Measurements from ENCODE around the gene OPCML.

OPCML gene

DNA sequence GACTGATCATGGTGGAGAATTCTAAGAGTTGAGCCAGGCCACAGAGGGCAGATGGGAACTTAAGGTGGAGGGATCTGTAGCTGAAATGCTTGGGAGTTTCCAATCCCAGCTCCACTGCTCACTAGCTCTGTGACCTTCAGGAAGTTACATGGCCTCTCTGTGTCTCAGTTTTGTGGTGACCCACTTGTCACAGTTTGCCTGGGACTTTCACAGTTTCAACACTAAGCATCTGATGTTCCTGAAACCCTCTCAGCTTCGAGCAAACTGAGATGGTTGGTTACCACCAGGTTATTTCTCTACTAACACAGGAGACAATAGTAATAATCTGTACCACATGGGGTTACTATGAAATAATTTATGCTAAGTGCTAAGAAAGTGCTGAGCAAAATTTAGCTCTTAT is 505.3 kb downstream of the OPCML start:
- no peak overlapping the region for H3K4me3 ChIP-seq (ENCODE audit: low read length)

DNA sequence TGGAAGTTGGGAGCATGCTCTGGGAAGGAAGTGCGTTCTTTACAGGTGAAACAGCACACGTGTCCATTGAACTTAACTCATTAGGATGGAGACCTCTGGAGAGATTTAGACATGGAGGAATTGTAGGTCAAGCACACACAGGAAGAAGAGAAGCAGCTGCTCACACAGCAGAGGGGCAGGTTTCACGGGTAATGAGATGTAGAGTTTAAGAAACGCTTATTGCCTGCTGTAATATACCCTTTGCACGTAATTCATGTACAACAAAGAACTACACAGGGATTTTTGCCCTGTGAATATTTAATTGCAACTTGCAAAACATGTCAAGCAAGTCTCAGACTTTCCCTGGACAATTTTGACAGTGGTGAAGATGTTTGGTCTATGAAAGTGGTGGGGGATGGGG is 508.0 kb downstream of the OPCML start:
- H3K4me2 ChIP-seq (ENCODE audit: low read depth, low read length) = no peak overlapping the region
- H3K9me3 ChIP-seq (replicated peaks; ENCODE audit: insufficient read depth, low read length) = no peaks in the 10 kb centered on the region
- H3K36me3 ChIP-seq (replicated peaks; ENCODE audit: insufficient read depth, low read length) = no peaks in the 10 kb centered on the region
- H3K9ac ChIP-seq (ENCODE audit: low read length) = no peak overlapping the region
- no peaks in the 10 kb centered on the region for H4K20me1 ChIP-seq (ENCODE audit: insufficient read depth, low read length)
- DNase-seq = no peak
- H3K27me3 ChIP-seq (replicated peaks; ENCODE audit: insufficient read depth, low read length) = no peaks in the 10 kb centered on the region
- H3K4me1 ChIP-seq (ENCODE audit: low read length) = no peaks in the 10 kb centered on the region
- H2AFZ ChIP-seq (ENCODE audit: low read length) = no peak overlapping the region
- H3K9me2 ChIP-seq (replicated peaks; ENCODE audit: insufficient read depth, low read length) = no peaks in the 10 kb centered on the region
- no peak overlapping the region for H3K4me3 ChIP-seq (ENCODE audit: low read length)
- H3K79me2 ChIP-seq (ENCODE audit: low read length) = no peaks in the 10 kb centered on the region
- H3K27ac ChIP-seq (ENCODE audit: low read length) = no peak overlapping the region
- TF ChIP-seq, protein P1, sequence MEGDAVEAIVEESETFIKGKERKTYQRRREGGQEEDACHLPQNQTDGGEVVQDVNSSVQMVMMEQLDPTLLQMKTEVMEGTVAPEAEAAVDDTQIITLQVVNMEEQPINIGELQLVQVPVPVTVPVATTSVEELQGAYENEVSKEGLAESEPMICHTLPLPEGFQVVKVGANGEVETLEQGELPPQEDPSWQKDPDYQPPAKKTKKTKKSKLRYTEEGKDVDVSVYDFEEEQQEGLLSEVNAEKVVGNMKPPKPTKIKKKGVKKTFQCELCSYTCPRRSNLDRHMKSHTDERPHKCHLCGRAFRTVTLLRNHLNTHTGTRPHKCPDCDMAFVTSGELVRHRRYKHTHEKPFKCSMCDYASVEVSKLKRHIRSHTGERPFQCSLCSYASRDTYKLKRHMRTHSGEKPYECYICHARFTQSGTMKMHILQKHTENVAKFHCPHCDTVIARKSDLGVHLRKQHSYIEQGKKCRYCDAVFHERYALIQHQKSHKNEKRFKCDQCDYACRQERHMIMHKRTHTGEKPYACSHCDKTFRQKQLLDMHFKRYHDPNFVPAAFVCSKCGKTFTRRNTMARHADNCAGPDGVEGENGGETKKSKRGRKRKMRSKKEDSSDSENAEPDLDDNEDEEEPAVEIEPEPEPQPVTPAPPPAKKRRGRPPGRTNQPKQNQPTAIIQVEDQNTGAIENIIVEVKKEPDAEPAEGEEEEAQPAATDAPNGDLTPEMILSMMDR (IDR thresholded peaks at IDR 0.05; ENCODE audit: low read length) = no peak
- no peak for TF ChIP-seq EZH2 (optimal IDR thresholded peaks at IDR 0.05; ENCODE audit: low read depth, low read length)
- no peak for TF ChIP-seq EZH2phosphoT487 (IDR thresholded peaks at IDR 0.05; ENCODE audit: low read length)
- no peaks in the 10 kb centered on the region for H3F3A ChIP-seq (ENCODE audit: insufficient read depth, low read length)

More for the DNA sequence above, 505.3 kb downstream of the OPCML start:
- H2AFZ ChIP-seq (ENCODE audit: low read length) = no peak overlapping the region
- no peaks in the 10 kb centered on the region for H3K9me2 ChIP-seq (replicated peaks; ENCODE audit: insufficient read depth, low read length)
- H3K9me3 ChIP-seq (replicated peaks; ENCODE audit: insufficient read depth, low read length) = no peaks in the 10 kb centered on the region
- H3K36me3 ChIP-seq (replicated peaks; ENCODE audit: insufficient read depth, low read length) = no peaks in the 10 kb centered on the region
- no peaks in the 10 kb centered on the region for H3K27me3 ChIP-seq (replicated peaks; ENCODE audit: insufficient read depth, low read length)
- no peaks in the 10 kb centered on the region for H3F3A ChIP-seq (ENCODE audit: insufficient read depth, low read length)
- H3K79me2 ChIP-seq (ENCODE audit: low read length) = no peaks in the 10 kb centered on the region
- H3K9ac ChIP-seq (ENCODE audit: low read length) = no peak overlapping the region
- H3K27ac ChIP-seq (ENCODE audit: low read length) = no peak overlapping the region
- TF ChIP-seq EZH2phosphoT487 (IDR thresholded peaks at IDR 0.05; ENCODE audit: low read length) (no peak), EZH2 (optimal IDR thresholded peaks at IDR 0.05; ENCODE audit: low read depth, low read length) (no peak)
- TF ChIP-seq, protein P1 (IDR thresholded peaks at IDR 0.05; ENCODE audit: low read length) = no peak
- DNase-seq = no peak
- H3K4me1 ChIP-seq (ENCODE audit: low read length) = no peaks in the 10 kb centered on the region
- no peaks in the 10 kb centered on the region for H4K20me1 ChIP-seq (ENCODE audit: insufficient read depth, low read length)
- no peak overlapping the region for H3K4me2 ChIP-seq (ENCODE audit: low read depth, low read length)

DNA sequence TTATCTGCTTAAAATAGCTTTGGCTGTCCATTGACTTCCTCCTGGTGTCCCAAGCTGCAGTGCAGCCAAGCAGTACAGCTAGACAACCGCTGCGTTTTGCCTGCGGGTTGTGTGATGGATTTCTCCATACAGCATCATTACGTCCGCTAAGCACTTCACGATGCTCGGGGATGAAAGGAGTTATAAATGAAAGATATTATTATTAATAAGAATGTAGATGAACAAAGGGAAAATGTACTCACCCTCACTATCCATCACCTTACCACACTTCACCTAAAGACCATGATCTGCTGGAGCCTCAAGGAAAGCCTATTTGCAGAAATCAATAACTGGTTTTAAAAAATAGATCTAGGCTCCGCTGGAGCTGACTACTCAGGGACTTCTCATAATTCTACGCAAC is 509.1 kb downstream of the OPCML start:
- TF ChIP-seq, protein P1 (IDR thresholded peaks at IDR 0.05; ENCODE audit: low read length) = no peak
- TF ChIP-seq EZH2phosphoT487 (IDR thresholded peaks at IDR 0.05; ENCODE audit: low read length) (no peak), EZH2 (optimal IDR thresholded peaks at IDR 0.05; ENCODE audit: low read depth, low read length) (no peak)
- Histone ChIP-seq H3K36me3 (replicated peaks; ENCODE audit: insufficient read depth, low read length) (no peaks in the 10 kb centered on the region), H2AFZ (ENCODE audit: low read length) (no peak overlapping the region), H3F3A (ENCODE audit: insufficient read depth, low read length) (no peaks in the 10 kb centered on the region), H3K4me2 (ENCODE audit: low read depth, low read length) (no peak overlapping the region), H3K4me1 (ENCODE audit: low read length) (no peaks in the 10 kb centered on the region), H3K9me3 (replicated peaks; ENCODE audit: insufficient read depth, low read length) (no peaks in the 10 kb centered on the region), H3K79me2 (ENCODE audit: low read length) (no peaks in the 10 kb centered on the region), H4K20me1 (ENCODE audit: insufficient read depth, low read length) (no peaks in the 10 kb centered on the region), H3K4me3 (ENCODE audit: low read length) (no peak overlapping the region), H3K27ac (ENCODE audit: low read length) (no peak overlapping the region), H3K27me3 (replicated peaks; ENCODE audit: insufficient read depth, low read length) (no peaks in the 10 kb centered on the region), H3K9me2 (replicated peaks; ENCODE audit: insufficient read depth, low read length) (no peaks in the 10 kb centered on the region), H3K9ac (ENCODE audit: low read length) (no peak overlapping the region)
- no peak for DNase-seq
